Measurements from ENCODE around the gene BPIFB3.

DNA sequence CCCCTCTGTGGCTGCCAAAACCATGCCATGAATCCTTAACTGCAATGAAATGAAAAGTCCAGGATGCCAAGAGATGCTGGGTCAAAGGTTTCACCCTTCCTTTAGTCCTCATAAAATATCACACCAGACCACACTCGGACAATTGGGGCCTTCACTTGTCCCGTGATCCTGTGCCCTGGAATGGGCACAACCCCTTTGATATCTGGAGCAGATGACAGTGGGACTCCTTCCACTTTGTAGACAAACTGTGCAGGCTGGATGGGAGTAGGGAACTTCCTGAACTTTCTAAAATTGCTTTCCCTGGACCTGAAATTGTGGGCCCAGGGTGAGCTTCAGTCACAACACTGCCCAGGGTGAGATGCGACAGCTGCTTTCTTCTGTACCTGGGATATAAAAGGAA is 31.8 kb upstream of the BPIFB3 start:
- no peak for TF ChIP-seq POLR2AphosphoS5 (IDR thresholded peaks at IDR 0.05; ENCODE audit: low read depth, low read length)
- TF ChIP-seq, protein P1, sequence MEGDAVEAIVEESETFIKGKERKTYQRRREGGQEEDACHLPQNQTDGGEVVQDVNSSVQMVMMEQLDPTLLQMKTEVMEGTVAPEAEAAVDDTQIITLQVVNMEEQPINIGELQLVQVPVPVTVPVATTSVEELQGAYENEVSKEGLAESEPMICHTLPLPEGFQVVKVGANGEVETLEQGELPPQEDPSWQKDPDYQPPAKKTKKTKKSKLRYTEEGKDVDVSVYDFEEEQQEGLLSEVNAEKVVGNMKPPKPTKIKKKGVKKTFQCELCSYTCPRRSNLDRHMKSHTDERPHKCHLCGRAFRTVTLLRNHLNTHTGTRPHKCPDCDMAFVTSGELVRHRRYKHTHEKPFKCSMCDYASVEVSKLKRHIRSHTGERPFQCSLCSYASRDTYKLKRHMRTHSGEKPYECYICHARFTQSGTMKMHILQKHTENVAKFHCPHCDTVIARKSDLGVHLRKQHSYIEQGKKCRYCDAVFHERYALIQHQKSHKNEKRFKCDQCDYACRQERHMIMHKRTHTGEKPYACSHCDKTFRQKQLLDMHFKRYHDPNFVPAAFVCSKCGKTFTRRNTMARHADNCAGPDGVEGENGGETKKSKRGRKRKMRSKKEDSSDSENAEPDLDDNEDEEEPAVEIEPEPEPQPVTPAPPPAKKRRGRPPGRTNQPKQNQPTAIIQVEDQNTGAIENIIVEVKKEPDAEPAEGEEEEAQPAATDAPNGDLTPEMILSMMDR (IDR thresholded peaks at IDR 0.05), result no peak

Data from Panc1 (cell line).